ENCODE measurements around the gene TEKT2.

- TF ChIP-seq, protein P1, sequence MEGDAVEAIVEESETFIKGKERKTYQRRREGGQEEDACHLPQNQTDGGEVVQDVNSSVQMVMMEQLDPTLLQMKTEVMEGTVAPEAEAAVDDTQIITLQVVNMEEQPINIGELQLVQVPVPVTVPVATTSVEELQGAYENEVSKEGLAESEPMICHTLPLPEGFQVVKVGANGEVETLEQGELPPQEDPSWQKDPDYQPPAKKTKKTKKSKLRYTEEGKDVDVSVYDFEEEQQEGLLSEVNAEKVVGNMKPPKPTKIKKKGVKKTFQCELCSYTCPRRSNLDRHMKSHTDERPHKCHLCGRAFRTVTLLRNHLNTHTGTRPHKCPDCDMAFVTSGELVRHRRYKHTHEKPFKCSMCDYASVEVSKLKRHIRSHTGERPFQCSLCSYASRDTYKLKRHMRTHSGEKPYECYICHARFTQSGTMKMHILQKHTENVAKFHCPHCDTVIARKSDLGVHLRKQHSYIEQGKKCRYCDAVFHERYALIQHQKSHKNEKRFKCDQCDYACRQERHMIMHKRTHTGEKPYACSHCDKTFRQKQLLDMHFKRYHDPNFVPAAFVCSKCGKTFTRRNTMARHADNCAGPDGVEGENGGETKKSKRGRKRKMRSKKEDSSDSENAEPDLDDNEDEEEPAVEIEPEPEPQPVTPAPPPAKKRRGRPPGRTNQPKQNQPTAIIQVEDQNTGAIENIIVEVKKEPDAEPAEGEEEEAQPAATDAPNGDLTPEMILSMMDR (tag by site-specific recombination; IDR thresholded peaks at IDR 0.05), result no peak
- TF ChIP-seq ZNF660 (tag by site-specific recombination; IDR thresholded peaks at IDR 0.05), result no peak
- TF ChIP-seq YY1 (tag by site-specific recombination; IDR thresholded peaks at IDR 0.05), result no peak
- TF ChIP-seq, protein P2, sequence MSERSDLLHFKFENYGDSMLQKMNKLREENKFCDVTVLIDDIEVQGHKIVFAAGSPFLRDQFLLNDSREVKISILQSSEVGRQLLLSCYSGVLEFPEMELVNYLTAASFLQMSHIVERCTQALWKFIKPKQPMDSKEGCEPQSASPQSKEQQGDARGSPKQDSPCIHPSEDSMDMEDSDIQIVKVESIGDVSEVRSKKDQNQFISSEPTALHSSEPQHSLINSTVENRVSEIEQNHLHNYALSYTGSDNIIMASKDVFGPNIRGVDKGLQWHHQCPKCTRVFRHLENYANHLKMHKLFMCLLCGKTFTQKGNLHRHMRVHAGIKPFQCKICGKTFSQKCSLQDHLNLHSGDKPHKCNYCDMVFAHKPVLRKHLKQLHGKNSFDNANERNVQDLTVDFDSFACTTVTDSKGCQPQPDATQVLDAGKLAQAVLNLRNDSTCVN (tag by site-specific recombination; optimal IDR thresholded peaks at IDR 0.05), result no peak
- TF ChIP-seq, protein P3, sequence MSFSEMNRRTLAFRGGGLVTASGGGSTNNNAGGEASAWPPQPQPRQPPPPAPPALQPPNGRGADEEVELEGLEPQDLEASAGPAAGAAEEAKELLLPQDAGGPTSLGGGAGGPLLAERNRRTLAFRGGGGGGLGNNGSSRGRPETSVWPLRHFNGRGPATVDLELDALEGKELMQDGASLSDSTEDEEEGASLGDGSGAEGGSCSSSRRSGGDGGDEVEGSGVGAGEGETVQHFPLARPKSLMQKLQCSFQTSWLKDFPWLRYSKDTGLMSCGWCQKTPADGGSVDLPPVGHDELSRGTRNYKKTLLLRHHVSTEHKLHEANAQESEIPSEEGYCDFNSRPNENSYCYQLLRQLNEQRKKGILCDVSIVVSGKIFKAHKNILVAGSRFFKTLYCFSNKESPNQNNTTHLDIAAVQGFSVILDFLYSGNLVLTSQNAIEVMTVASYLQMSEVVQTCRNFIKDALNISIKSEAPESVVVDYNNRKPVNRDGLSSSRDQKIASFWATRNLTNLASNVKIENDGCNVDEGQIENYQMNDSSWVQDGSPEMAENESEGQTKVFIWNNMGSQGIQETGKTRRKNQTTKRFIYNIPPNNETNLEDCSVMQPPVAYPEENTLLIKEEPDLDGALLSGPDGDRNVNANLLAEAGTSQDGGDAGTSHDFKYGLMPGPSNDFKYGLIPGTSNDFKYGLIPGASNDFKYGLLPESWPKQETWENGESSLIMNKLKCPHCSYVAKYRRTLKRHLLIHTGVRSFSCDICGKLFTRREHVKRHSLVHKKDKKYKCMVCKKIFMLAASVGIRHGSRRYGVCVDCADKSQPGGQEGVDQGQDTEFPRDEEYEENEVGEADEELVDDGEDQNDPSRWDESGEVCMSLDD (tag by site-specific recombination; IDR thresholded peaks at IDR 0.05), result no peak
- TF ChIP-seq, protein P4, sequence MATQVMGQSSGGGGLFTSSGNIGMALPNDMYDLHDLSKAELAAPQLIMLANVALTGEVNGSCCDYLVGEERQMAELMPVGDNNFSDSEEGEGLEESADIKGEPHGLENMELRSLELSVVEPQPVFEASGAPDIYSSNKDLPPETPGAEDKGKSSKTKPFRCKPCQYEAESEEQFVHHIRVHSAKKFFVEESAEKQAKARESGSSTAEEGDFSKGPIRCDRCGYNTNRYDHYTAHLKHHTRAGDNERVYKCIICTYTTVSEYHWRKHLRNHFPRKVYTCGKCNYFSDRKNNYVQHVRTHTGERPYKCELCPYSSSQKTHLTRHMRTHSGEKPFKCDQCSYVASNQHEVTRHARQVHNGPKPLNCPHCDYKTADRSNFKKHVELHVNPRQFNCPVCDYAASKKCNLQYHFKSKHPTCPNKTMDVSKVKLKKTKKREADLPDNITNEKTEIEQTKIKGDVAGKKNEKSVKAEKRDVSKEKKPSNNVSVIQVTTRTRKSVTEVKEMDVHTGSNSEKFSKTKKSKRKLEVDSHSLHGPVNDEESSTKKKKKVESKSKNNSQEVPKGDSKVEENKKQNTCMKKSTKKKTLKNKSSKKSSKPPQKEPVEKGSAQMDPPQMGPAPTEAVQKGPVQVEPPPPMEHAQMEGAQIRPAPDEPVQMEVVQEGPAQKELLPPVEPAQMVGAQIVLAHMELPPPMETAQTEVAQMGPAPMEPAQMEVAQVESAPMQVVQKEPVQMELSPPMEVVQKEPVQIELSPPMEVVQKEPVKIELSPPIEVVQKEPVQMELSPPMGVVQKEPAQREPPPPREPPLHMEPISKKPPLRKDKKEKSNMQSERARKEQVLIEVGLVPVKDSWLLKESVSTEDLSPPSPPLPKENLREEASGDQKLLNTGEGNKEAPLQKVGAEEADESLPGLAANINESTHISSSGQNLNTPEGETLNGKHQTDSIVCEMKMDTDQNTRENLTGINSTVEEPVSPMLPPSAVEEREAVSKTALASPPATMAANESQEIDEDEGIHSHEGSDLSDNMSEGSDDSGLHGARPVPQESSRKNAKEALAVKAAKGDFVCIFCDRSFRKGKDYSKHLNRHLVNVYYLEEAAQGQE (tag by site-specific recombination; IDR thresholded peaks at IDR 0.05), result no peak
- TF ChIP-seq YY2 (tag by site-specific recombination; IDR thresholded peaks at IDR 0.05), result no peak
- no peak for TF ChIP-seq ZBTB49 (tag by site-specific recombination; IDR thresholded peaks at IDR 0.05; ENCODE audit: low read depth)
Observed at GRCh38 chr1:36135330-36135667, 51.4 kb downstream of the TEKT2 start.

Measured in HEK293 (cell line).